DOHH2 (cell line): ENCODE data around the gene NAALADL2.

ENCODE experiments used
- EZH2phosphoT487 ChIP-seq: fragments of 200-600 bp; sonication (generic); IDR thresholded peaks from 2 replicates; pipeline ENCODE4 v1.6.1; 2017; ENCODE audit warnings: borderline replicate concordance, mild to moderate bottlenecking, antibody characterized with exemption, low read length, moderate library complexity, mixed read lengths
- TF ChIP-seq, protein P1 (sequence below): fragments of 200-600 bp; sonication (generic); IDR thresholded peaks from one replicate; pipeline ENCODE4 v1.5.1; 2014; ENCODE audit warnings: antibody characterized with exemption, mild to moderate bottlenecking, low read depth, low read length; ENCODE audit not compliant: poor library complexity, severe bottlenecking

GRCh38 chr3:175552929-175553328 lies 693.8 kb downstream of the NAALADL2 start:
- TF ChIP-seq, protein P1, sequence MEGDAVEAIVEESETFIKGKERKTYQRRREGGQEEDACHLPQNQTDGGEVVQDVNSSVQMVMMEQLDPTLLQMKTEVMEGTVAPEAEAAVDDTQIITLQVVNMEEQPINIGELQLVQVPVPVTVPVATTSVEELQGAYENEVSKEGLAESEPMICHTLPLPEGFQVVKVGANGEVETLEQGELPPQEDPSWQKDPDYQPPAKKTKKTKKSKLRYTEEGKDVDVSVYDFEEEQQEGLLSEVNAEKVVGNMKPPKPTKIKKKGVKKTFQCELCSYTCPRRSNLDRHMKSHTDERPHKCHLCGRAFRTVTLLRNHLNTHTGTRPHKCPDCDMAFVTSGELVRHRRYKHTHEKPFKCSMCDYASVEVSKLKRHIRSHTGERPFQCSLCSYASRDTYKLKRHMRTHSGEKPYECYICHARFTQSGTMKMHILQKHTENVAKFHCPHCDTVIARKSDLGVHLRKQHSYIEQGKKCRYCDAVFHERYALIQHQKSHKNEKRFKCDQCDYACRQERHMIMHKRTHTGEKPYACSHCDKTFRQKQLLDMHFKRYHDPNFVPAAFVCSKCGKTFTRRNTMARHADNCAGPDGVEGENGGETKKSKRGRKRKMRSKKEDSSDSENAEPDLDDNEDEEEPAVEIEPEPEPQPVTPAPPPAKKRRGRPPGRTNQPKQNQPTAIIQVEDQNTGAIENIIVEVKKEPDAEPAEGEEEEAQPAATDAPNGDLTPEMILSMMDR, result no peak
- TF ChIP-seq EZH2phosphoT487, result no peak
